Fibroblast of skin of left quadriceps (primary cell): Measurements from ENCODE around the gene AP2B1.
A peak's percentile ranks its signal among the peaks of the same experiment; 100 is the strongest.
"Not testable (repeated sequence)": the region's sequence is repeated elsewhere in the genome, so short reads cannot be mapped to it uniquely, and the experiment has no call there.

Source experiments
- DNase-seq, 2 experiments: peaks; one replicate each; pipeline ENCODE4 v3.0.0-alpha.2; 2013; ENCODE audit warnings: low read depth in 2 of 2

AP2B1 gene

DNA sequence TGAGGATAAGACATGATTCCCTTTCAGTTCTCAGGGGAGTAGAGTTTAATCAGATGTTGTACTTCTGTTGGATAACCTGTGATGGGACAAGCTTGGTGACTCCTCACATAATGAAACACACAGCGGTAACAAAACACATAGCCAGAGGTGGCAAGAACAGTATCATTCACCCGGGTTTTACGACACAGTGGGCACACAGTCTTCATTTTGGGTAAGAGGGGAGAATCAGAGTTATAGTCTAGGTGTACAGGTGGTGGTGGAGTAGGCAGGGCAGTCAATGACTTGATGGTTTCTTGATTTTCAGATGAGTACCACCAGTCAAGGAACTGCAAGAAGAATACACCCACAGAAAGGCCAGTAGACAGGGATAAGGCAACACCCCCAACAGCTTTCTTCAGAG, 11.4 kb upstream of the AP2B1 start:
- no peak for DNase-seq

DNA sequence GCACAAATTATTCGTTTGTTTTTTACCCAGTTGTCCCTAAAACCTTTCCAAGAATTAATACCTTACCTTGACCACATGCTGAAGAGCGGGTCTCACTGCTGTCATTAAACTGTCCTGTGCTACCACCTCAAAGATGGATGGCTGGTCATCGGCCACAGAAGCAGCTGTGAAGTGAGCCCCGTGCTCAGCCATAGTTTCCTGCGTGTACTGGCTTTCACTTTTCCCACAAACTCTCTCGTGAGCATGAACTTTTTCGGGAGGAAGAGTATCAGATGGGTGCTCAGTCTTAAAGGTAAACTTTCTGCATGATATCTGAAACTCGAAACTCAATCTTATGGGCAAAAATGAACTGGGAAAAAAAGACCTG, 9.3 kb upstream of the AP2B1 start:
- DNase-seq: no peak

DNA sequence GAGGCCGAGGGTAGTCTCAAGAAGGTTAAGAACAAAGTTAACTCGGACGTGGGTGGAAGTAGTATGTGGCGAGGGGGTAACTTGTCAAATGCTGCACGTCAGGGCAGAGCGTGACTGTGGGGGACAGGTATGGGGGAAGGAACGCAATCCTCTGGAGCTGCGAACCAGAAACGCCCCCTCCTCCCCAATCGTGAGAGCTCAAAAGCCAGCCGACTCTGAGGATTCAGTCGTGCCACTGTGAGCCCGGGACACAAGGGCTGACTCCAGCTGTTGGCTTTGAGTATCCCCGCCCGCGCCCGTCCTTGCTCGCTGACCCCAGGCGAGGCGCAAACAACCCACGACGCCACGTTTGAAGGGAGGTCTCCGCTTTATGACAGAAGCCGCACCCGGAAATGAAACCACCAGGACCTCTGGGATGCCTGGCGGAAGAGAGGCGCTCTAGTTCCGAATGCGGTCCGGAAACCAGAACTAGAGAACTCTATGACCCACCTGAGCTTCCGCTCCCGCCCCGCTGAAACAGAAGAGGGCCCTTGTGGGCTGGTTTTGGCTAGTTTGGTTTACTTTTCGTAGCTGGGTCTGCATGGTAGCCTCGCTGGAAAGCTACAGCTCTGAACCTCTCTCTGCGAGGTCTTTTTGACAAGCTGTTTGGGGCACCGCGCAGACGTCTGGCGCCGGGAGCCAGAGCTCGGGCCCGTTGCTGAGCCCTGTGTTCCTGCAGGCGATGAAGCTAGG, 8.8 kb upstream of the AP2B1 start, which contains the start of gene PEX12:
PEX12 (minus strand) TSS at position 375 of the 732 bp plus-strand sequence. CDS start 550 bp downstream, outside the sequence.
- peak; percentile 64 to 71 for DNase-seq

DNA sequence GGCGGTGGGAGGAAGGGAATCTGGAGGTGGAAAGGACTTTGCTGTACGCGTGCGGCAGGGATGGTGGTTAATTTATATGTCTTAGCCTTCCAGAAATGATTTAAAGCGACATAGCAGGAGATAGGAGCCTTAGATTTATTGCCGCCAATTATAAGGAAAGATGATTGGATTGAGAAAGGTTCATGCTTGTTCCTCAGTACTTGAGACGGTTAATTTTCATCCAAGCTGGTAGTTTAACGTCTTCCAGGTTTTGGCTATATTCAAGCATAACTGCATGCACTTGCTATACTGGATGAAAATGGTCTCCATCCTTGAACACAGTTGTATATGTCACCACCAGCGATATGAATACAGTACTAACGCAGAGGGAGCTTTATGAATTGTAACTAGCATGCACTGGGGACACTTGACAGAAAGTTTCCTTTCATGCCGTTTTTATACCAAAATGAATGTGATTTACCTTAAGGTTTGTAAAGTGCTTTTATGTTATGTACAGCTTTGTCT, 8.1 kb upstream of the AP2B1 start:
- no peak for DNase-seq

DNA sequence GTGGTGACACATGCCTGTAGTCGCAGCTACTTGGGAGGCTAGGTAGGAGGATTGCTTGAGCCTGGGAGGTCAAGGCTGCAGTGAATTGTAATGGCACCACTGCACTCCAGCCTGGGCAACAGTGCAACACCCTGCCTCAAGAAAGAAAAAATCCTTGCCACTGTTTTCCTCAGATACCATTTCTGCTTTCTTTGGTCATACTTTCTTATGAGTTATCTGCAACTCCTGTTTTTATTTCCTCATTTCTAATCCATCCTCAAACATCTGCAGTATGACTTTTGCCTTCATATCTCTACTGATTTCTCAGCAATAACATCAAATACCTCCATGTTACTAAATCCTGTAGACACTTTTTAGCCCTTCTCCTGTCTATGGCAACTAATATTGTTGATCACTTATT, 3.1 kb upstream of the AP2B1 start:
- DNase-seq: no peak

DNA sequence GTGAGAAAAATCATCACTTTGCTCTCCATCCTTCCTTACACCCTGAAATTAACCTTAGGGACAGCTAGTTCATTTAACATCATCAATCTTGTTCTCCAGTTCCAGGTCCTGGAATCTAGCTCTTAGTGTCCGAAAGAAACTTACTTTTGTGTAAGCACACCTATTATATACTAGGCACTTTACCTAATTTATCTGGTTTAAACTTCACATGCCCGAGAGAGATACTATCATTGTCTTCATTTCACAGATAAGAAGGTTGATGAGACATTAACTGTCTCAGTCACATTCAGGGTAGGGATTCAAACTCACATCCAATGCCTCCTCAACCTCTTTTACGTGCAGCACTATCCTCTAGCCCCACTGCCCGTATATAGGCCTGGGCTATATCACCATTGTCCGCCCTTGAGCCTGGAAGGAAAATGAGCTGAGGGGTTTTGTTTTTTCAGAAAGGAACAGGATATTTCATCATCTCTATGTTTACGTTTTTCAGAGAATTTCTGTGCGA, 501 bp upstream of the AP2B1 start:
- no peak for DNase-seq

DNA sequence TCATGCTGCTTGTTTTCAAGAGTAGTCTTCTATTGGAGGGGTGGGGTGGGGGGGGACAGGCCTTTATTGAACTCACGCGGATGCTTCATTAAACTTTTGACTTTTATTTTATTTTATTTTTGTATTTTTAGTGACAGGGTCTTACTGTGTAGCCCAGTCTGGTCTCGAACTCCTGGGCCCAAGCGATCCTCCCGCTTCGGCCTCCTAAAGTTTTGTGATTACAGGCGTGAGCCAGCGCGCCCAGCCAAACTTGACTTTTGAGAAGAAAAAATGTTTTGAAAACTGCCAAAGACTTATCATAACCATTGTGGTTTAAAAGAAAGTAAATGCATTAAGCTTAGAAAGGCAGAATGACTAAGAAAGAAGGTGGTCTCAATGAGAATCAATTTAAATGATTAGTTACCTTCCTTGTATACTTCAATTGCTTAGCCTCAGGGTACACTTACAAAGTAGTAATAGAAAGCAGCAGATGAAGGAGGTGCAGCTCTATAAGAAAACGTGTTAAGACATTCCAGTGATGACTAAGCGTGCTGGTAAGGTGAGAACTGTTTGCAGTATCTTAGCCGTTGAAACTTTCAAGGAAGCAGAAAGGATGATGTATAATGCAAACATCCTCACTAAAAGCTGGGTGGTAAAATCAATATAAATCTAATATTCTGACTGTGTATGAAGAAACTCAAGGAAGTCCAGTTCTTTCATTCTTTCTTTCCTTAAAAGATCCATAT, 1.2 kb downstream of the AP2B1 start:
- no peak for DNase-seq

DNA sequence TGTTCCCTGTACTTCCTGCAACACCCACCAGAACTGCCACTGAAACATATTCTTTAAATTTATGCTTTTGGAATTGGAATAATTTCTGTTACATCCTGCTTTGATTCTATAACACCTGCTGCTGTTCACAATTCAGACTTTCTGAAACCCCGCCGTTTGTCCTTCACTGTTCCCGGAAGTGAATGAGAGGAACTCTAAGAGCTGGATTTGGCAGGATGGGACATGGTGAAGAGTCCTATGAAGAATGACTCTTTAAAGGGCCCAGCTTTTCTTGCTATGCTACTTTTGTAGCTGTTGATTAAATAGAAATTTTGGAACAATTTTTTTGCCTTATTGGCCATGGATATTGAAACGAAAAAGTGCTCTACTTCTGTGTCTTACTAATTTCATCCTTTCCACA, 8.9 kb downstream of the AP2B1 start:
- no peak for DNase-seq

DNA sequence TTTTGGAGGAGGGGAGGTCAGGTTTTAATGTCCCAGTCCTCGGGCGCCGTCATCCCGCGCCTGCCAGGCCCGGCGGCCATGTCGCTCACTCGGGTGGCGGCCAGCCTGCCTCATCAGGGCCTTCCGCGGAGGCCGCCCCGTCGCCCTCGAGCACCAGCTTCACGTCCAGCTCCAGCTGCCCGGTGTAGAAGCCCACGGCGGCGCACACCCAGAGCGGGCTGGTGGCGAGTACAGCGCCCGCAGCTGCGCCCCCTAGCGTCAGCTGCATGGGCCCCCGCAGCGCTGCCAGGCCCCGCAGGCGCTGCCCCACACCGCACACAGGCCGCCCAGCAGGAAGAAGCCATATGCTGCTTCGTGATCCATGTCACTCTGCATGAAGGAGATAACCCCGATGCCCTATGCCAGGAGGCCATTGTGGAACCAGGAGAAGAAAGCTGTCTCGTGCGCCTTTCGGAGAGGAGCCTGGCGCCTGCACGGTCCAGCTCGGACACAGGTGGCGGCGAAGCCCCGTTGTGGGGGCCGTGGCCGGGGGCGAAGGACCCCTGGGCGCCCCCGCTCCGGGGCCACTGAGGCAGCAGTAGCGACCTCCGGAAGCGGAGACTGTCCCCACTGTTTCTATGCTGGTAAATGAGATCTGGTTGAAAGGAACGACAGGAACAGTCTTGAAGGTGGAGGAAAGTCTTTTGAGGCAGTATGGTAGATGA, 9.6 kb downstream of the AP2B1 start:
- no peak for DNase-seq

DNA sequence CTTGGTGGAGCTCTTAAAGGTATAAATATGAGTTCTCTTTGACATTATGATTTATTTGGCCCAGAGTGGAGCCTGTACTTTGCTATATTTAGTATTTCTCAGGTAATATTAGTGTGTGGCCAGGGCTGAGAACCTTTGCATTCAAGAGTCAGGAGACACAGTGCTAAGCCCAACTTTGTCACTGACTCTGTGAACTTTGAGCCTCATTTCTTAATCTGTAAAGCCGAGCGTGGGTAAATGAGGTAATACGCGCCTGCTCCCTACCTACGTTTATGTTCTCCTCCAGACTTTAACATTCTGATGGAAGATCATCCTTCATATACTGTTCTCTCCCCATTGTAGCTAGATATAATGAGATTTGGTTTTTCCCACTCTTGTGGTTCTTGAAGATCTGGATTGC, 10.5 kb downstream of the AP2B1 start:
- no peak for DNase-seq

DNA sequence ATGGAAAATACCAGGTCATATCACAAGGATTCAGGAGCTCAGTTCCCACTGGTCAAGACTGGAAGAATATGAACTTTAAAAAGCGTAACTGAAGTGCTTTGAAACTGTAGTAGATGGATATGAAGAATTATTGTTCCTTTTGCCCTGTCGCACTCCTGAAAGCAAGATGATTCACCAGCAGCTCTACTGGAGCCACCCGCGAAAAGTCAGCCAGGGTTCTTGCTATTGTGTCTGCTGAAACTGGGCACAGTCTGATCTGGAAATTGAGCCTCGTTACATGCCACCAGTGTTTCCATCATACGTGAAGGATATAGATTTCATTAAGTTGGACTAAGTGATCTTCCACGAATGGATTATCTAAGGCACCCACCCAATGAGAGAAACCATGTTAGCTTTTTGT, 16.6 kb downstream of the AP2B1 start:
- DNase-seq: no peak

DNA sequence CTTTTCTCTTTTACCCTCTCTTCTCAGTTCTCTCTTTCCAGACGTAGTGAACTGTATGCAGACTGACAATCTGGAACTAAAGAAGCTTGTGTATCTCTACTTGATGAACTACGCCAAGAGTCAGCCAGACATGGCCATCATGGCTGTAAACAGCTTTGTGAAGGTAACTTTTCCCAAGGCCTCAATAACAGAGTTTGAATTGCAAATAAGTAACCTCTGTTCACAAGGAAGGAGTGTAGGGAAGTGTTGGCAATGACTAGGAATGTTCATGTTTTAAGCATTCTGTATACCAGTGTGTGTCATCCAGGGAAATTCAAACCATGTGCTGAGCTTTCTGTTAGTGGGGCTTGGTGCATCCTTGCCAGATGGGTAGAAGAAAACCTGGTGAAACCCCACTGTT, 18.6 kb downstream of the AP2B1 start:
- DNase-seq: no peak

DNA sequence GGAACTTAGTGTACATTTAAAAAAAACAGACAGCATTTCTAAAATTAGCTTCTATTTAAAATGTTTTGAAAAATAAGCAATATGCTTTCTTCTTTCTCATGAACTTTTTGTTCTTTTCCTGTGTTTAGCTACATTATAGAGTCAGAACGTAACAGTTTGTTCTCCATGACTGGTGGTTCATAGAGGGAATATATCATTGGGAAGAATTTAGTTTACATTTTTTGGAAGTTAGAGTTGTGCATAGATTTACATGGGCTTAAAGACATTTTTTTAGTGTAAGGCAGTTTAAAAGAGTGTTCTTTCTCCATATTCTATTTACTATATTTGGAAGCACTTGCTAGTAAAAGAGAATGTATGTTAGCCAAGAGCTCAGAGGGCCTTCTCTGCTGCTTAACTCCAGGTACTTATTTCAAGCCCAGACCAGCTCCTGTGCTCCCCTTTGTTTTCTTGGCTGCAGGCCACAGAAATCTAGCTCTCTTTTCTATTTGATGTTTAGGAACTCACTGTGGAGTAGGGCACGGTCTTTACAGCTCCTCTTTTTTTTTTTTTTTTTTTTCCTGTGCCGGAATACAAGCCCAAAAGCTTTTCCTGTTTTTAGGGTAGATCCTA, 20.2 kb downstream of the AP2B1 start:
- no peak for DNase-seq

DNA sequence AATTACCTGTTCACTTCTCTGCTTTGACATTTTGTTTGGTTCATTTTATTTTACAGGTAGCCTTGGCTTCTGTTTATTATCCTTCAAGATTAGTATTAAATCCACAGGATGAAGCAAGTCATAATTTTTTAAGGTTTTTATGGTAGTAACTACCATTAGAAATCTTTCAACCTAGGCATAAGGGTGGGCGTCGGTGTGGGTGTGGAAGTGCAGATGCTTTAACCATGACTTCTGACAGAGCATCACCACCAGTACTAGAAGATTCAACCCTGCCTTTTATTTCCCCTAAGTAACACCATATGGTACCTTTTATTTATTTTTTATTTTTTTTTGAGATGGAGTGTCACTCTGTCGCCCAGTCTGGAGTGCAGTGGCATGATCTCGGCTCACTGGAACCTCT, 22.7 kb downstream of the AP2B1 start:
- DNase-seq: no peak

DNA sequence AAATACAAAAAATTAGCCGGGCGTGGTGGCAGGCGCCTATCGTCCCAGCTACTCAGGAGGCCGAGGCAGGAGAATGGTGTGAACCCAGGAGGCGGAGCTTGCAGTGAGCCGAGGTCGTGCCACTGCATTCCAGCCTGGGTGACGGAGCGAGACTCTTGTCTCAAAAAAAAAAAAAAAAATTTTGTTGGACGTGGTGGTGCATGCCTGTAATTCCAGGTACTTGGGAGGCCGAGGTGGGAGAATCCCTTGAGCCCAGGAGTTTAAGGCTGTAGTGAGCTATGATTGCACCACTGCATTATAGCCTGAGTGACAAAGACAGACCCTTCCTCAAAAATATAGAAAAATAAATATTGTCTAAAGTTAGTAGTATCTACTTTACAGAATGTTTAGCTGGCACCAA, 23.6 kb downstream of the AP2B1 start:
- not testable (repeated sequence) for DNase-seq

DNA sequence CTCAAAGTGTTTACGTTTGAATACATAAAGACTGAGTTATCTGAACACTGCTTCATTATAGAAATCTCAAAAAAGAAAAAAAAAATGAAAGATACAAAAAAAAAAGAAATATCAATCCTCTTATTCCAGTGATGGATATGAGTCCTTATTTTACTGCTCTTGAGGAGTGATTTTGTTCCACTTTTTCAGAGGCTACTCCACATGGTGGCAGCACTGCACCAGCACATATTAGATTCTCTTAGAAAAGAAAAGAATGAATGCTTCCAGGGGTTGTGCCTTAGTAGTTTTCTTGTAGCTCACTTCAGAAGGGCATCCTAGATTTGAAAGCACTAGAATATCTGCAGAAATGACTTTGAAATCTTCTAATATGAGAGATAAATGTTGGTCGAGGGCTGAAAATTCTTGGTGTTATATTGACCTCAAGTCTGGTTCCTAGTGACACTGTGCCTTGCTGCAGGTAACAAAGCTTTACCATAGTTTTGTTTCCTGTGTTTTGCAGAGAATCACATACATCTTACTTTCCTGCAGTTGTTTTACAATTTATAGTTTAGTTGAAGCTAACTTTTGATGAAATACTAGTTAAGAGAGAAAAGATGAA, 25.9 kb downstream of the AP2B1 start:
- DNase-seq: no peak

DNA sequence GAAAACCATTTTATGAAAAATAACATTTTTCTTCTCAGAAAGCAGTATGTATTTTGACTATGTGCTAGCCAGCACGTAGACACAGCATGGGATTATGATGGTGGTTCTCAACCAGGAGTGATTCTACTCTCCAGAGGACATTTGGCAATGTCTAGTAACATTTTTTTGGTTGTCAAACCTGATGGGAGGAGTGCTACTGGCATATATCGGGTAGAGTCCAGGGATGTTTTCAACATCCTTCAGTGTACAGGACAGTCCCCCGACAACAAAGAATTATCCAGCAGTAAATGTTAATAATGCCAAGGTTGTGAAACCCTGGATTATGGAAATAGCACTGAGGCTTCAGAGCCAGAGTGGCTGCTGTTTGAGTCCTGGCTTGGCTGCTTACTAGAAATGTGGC, 27.7 kb downstream of the AP2B1 start:
- DNase-seq: no peak

DNA sequence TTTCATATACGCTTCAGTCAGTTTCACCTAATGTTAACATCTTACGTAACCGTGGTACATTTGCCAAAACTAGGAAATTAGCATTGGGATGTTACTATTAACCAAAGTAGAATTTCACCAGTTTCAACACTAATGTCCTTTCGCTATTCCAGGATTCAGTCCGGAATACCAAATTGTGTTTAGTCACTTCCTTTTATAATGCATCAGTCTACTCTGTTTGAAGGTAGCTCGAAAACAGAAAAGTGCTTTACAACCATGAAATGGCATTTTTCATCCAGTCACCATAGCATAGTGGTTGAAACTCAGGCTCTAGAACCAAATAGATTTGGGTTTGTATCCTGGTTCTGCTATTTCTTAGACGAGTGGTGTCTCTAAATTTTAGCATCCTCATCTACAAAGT, 29.4 kb downstream of the AP2B1 start:
- DNase-seq: no peak

DNA sequence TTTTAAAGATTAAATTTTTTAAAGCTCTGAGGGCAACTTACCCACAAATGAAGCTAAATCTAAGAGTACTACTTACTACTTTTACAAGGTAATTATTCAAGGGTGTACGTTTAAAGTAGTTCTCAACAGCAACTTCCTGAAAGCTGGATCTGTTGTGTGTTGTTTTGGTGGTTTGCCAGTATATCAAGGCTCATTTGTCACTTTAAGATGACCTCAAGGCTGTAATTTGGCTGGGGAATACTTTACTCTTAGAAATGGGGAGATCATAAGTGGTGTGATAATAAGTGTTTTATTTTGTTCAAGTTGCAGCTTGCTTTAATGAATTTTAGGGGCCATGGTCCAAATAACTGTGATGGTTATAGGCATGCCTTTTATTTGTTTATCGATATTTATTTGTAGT, 30.4 kb downstream of the AP2B1 start:
- no peak for DNase-seq

DNA sequence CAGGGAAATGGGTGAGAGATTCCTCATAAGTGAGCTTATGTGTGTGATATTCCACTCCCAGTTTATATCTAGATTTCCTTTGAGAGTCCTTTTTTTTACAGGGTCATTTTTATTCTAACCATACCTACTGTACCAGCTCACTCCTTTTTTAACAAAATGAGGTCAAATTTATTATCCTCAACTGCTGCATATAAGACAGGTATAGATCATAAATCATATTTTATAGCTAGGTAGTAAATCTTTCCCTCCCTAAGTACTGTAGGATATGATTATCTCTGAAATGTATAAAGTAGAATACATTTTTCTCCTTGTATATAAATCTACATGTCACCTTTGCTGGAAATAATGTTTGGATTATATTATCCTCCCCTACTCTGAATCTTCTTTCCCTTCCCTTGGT, 31.5 kb downstream of the AP2B1 start:
- DNase-seq: no peak

DNA sequence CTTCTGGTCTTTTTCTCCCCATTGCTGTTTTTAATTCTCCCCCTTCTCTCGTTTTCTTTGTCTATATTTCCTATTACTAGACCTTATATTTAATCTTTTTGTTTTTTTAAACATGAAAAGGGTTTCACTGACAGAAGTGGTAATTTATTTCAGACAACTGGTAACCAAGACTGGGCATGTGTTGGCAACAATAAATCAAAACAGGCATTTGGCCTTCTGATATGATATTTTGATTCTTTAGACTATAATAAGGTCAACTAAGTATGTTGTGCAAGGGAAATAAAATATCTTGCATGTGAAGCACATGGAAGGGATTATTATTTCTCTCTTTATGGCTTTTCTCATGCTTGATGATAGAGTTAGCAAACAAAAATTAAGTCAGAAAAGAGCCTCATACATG, 34.6 kb downstream of the AP2B1 start:
- no peak for DNase-seq

DNA sequence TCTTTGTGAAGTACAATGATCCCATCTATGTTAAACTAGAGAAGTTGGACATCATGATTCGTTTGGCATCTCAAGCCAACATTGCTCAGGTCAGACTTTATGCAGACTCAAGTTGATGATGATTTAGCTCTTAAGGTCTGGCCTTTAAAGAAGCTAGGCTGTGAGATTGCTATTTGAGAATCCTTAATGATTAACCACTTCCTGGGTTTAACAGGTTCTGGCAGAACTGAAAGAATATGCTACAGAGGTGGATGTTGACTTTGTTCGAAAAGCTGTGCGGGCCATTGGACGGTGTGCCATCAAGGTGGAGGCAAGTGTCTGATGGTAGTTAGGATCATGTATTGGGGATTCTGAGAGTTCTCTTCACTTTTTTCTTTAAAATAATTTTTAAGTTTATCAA, 40.3 kb downstream of the AP2B1 start:
- no peak for DNase-seq
